Hepatic stellate cell (primary cell): Measurements from ENCODE around the gene CPZ.
"Not testable (repeated sequence)": the region's sequence is repeated elsewhere in the genome, so short reads cannot be mapped to it uniquely, and the experiment has no call there.

Experiments
- DNase-seq: peaks from one replicate; pipeline ENCODE4 v3.0.0; 2011; ENCODE audit warnings: low spot score

Gene CPZ

DNA sequence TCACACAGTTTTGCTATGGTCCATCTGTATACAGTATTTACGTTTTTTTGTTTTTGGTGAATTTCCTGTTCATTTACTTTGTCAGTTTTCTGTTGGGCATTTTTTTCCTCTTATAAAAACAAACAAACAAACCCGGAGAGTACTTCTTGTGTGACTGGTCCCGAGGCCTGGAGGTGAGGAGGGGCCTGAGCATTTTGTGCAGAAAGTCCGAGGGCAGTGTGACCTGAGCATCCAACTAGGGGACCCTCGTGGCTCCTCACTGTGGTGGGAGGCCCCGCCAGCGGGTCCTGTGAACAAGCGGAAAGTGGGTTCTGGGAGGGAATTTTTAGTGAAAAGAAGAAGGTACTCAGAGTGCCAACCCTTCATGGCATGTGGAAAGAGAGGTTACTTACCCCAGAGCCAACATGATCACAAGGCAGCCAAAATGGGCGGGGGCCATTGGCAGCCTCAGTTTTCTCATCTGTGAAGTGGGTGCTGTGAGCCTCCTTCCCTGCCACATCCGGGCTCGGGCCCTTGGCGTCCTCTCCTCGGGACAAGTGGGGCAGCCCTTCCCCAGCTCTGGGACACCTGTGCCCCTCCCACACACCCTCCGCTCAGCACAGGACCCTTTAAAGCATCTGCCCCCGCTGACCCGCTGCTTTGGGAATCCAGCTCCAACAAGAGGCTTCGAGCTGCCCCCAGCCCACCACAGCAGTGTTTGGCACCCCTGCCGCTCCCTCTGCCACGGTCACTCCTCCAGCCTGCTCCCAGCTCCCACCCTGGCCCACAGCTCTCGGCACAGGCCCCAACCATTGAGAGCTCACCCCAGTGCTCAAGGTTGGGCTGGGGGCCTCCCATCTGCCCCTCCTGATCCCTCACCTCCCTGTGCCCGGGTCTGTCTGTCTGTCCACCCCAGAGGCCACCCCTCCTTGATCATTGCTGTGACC is 35.2 kb upstream of the CPZ start:
- no peak for DNase-seq

GRCh38 chr4:8558080-8558960 is 34.2 kb upstream of the CPZ start:
- no peak for DNase-seq

DNA sequence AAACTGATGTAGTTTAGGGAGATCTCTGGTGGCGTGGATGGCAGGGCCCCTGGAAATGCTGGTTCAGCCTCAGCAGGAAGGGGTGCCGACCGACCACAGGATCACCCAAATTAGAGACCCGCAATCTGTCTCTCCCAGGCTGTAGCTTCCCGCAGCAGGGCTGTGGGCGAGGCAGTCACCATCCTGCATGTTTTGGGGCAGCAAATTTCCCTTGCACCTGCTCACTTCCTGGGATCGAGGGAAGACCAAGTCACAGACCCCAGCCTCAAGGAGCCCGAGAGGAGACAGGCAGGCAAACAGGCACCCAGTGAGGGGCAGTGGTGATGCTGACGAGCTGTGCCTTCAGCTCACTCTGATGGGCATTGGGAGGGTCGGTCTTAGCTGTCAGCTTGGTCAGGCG is 33.6 kb upstream of the CPZ start:
- no peak for DNase-seq

DNA sequence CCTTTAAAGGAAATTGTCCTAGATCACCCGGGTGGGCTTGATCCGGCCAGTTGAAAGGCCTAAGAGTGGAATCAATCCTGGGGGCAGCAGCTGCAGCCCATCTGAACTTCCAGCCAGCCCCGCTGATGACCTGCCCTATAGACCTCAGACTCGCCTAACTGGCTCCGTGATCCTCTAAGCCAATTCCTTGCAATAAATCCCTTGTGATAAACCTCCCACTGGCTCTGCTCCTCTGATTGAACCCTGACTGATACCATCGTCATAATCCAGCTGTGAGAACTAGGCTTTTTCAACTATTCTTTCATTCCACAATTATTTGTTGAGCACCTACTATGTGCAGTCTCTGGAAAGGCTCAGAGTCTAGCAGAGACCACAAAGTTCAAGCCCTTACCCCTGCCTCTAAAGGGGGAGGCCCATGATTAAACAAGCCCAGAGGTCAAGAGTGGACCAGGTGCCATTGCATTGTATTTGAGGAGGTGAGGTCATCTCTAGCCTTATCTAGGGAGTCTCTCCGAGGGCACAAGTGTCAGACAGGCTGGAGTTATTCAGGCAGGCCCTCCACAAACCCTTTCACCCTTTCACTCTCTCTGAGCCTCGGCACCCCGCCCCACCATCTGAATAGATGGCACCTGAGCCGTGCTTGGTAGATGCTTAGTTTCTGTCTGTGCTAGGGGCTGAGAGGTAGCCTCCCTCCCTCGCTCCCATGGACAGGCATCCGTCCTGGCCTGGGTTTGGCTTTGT is 32.9 kb upstream of the CPZ start:
- DNase-seq, result no peak

GRCh38 chr4:8560265-8561047 is 32.1 kb upstream of the CPZ start:
- DNase-seq, result no peak

- DNase-seq, result no peak
Observed at GRCh38 chr4:8564595-8564994, 28.0 kb upstream of the CPZ start.

GRCh38 chr4:8568068-8568668 is 24.4 kb upstream of the CPZ start:
- no peak for DNase-seq

DNA sequence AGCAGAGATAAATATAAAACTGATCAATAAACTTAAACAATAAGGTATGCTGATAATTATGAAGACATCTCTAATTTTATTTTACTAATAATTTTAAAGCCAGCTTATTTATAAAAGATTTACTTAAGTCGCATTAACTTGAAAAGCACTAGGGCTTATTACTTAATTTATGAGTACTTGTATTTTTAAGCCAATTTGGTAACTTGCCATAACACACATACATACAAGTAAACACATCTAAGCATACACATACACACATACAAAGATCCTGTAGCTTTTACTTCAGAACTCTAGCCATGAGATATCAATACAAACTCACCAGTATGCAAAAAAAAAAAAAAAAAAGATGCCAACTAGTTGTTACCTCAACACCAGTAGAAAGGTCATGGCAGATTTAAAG is 22.4 kb upstream of the CPZ start:
- DNase-seq, result no peak

GRCh38 chr4:8571702-8572685 is 20.6 kb upstream of the CPZ start:
- DNase-seq, result no peak

DNA sequence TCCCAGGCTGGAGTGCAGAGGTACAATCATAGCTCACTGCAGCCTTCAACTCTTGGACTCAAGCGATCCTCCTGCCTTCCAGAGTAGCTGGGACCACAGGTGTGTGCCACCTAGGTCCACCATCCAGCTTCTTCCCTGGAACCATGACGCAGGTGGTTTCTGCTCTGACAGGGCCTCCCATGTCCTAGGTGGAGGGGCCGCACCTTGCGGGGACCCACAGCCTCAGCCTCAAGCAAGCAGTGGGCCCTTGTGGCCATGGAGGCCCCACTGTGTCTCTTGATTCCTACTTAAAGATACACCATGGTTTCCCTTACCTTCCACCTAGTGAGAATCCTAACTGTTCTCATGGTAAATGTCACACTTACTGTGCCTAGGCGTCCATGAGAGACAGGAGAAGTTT is 19.3 kb upstream of the CPZ start:
- no peak for DNase-seq

- DNase-seq, result no peak
Observed at GRCh38 chr4:8574796-8575370, 17.7 kb upstream of the CPZ start.

DNA sequence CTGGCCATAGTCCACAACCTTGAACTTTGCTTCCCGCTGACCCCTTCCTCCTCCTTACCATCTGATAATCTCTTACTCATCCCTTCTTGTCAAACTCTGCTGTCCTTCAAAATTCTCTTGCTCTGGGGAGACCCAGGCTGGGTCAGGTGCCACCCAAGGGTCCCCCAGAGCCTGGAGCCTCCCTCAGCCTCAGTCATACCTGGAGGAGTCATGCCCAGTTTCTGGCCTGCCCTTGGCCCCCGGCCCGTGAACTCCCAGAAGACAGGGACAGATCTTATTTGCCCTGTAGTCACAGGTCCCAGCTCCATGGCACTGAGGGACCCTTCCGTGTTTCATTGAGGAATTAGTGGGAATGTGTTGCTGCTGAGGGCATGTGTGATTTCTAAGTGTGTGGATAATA is 17.1 kb upstream of the CPZ start:
- no peak for DNase-seq

DNA sequence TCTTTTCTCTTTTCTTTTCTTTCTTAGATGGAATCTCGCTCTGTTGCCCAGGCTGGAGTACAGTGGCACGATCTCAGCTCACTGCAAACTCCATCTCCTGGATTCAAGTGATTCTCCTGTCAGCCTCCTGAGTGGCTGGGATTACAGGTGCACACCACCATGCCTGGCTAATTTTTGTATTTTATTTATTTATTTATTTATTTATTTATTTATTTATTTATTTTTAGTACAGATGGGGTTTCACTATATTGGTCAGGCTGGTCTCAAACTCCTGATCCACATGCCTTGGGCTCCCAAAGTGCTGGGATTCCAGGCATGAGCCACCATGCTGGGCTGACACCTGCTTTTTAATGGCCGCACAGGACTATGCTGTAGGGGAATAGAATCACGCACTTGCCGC is 16.0 kb upstream of the CPZ start:
- DNase-seq, result not testable (repeated sequence)

DNA sequence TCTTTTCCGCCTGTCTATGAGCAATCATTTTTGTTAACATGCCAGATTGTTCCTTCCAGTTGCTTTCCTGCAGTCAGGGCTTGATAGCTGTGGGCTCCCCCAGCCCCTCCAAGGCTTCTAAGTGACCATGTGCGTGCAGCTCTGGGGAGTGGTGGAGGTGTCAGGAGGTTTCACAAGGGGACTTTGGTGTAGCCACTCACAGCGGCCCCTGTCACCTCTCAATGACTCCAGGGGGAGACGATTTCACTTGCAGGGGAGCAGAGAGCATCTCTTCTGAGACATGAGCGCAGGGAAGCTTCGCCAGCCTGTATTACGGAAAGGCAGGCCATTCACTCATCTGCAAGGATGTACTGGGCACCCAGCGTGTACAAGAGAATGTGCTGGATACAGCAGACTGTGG is 15.5 kb upstream of the CPZ start:
- DNase-seq, result no peak

DNA sequence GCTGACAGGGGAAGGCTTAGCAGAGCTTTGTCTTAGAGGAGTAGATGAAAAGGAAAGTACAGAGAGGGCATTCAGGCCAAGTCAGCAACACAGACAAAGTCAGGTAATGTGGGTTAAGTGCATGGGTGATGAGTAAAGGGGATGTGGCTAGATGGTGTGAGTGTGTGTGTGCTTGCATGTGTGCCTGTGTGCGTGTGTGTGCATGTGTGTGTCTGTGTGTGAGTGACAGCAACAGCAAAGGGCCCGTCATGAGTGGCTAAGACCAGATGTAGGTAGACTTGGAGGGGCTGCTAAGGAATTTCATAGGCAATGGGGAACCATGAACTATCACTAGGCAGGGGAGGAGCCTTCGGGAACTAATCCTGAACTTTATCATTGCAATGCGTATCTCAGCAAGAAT is 14.6 kb upstream of the CPZ start:
- DNase-seq, result no peak

DNA sequence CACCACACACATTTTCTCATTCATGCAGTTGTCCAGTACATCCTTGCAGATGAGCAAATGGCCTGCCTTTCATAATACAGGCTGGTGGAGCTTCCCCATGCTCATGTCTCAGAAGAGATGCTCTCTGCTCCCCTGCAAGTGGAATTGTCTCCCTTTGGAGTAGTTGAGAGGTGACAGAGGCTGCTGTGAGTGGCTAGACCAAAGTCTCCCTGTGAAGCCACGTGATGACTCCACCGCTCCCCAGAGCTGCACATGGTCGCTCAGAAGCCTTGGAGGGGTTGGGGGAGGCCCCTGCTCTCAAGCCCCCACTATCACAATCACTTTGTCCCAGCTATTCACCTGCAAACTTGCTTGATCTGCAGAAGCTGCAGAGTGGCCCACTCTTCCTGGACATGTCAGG is 13.8 kb upstream of the CPZ start:
- DNase-seq, result no peak

- no peak for DNase-seq
Observed at GRCh38 chr4:8579526-8580320, 12.8 kb upstream of the CPZ start.

DNA sequence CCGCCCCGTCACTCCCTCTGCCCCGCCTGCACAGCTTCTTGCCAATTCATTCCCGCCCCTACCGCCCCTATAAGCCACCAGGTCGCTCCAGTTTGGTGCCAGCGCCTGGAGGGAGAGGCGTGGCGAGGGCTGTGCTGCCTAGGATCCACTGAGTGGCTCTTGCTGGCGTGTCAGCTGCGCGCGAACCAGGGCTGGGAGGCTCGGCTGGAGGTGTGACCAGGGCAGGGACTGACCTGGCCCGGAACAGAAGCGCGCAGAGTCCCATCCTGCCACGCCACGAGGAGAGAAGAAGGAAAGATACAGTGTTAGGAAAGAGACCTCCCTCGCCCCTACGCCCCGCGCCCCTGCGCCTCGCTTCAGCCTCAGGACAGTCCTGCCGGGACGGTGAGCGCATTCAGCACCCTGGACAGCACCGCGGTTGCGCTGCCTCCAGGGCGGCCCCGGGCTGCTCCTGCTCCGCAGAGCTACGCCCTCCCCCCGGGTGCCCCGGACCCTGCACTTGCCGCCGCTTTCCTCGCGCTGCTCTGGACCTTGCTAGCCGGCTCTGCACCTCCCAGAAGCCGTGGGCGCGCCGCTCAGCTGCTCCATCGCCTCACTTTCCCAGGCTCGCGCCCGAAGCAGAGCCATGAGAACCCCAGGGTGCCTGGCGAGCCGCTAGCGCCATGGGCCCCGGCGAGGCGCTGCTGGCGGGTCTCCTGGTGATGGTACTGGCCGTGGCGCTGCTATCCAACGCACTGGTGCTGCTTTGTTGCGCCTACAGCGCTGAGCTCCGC is 12.1 kb upstream of the CPZ start, which contains the start of gene GPR78:
TSS of gene GPR78 (plus strand) at position 72 of the 773 bp plus-strand sequence. CDS start at position 663, 591 bp downstream.
- DNase-seq, result peak; percentile 54
